OCI-LY1 (cell line): ENCODE data around the gene PLEKHD1.

Source experiments
- H2AFZ ChIP-seq: fragments of 200-600 bp; sonication (generic), shearing (Covaris generic); 2 replicates; pipeline ENCODE4 v1.6.0; 2014; ENCODE audit warnings: antibody characterized with exemption, mild to moderate bottlenecking, low read length
- H3F3A ChIP-seq: fragments of 200-600 bp; sonication (generic), shearing (Covaris generic); 2 replicates; pipeline ENCODE4 v1.6.0; 2014; ENCODE audit warnings: mild to moderate bottlenecking, antibody characterized with exemption, low read length, moderate library complexity; ENCODE audit not compliant: insufficient read depth
- H3K27ac ChIP-seq: fragments of 200-600 bp; sonication (generic); 2 replicates; pipeline ENCODE4 v1.5.1; 2014; ENCODE audit warnings: low read length, mixed run types, mild to moderate bottlenecking, low read depth; ENCODE audit not compliant: poor library complexity, severe bottlenecking
- H3K27me3 ChIP-seq: fragments of 200-600 bp; sonication (generic); 2 replicates; pipeline ENCODE4 v1.6.0; 2014; ENCODE audit warnings: antibody characterized with exemption, mild to moderate bottlenecking, low read length, moderate library complexity; ENCODE audit not compliant: insufficient read depth
- H3K36me3 ChIP-seq: fragments of 200-600 bp; sonication (generic); 2 replicates; pipeline ENCODE4 v1.6.1; 2014; ENCODE audit warnings: mild to moderate bottlenecking, antibody characterized with exemption, low read length, moderate library complexity, mixed read lengths; ENCODE audit not compliant: insufficient read depth
- H3K4me1 ChIP-seq: fragments of 200-600 bp; sonication (generic); 2 replicates; pipeline ENCODE4 v1.5.1; 2014; ENCODE audit warnings: mild to moderate bottlenecking, low read length, moderate library complexity; ENCODE audit not compliant: insufficient read depth, severe bottlenecking
- H3K4me2 ChIP-seq: fragments of 200-600 bp; sonication (generic), shearing (Covaris generic); 2 replicates; pipeline ENCODE4 v1.6.1; 2014; ENCODE audit warnings: low read length
- H3K4me3 ChIP-seq: fragments of 200-600 bp; sonication (generic); 2 replicates; pipeline ENCODE4 v1.5.1; 2014; ENCODE audit warnings: low read length, low read depth, mild to moderate bottlenecking, mixed read lengths; ENCODE audit not compliant: poor library complexity, severe bottlenecking
- H3K79me2 ChIP-seq: fragments of 200-600 bp; shearing (Covaris generic); 2 replicates; pipeline ENCODE4 v1.6.1; 2016; ENCODE audit warnings: mixed run types, low read length, mixed read lengths; ENCODE audit not compliant: insufficient read depth
- H3K9ac ChIP-seq: fragments of 200-600 bp; sonication (generic), shearing (Covaris generic); 2 replicates; pipeline ENCODE4 v1.6.1; 2014; ENCODE audit warnings: mild to moderate bottlenecking, low read length, mixed read lengths
- H3K9me2 ChIP-seq: fragments of 200-600 bp; sonication (generic), shearing (Covaris generic); 2 replicates; pipeline ENCODE4 v1.6.1; 2014; ENCODE audit warnings: low read depth, mild to moderate bottlenecking, low read length, mixed read lengths
- H3K9me3 ChIP-seq: fragments of 200-600 bp; shearing (Covaris generic); 2 replicates; pipeline ENCODE4 v1.6.1; 2014; ENCODE audit warnings: low read length, mixed read lengths
- H4K20me1 ChIP-seq: fragments of 200-600 bp; sonication (generic), shearing (Covaris generic); 2 replicates; pipeline ENCODE4 v1.6.0; 2016; ENCODE audit warnings: mild to moderate bottlenecking, low read length; ENCODE audit not compliant: insufficient read depth
- CTCF ChIP-seq: fragments of 200-600 bp; sonication (generic), shearing (Covaris generic); IDR thresholded peaks from 2 replicates; pipeline ENCODE4 v1.5.1; 2017; ENCODE audit warnings: mild to moderate bottlenecking, antibody characterized with exemption, low read length, moderate library complexity, mixed read lengths
- EZH2 ChIP-seq: fragments of 200-600 bp; sonication (generic), shearing (Covaris generic); IDR thresholded peaks from 2 replicates; pipeline ENCODE4 v1.8.0; 2017; ENCODE audit warnings: borderline replicate concordance, mixed run types, mild to moderate bottlenecking, antibody characterized with exemption, low read length, moderate library complexity, mixed read lengths

Gene PLEKHD1

GRCh38 chr14:69471916-69472315, 12.6 kb upstream of the PLEKHD1 start:
- Histone ChIP-seq H3K79me2 (no peaks in the 10 kb centered on the region), H3K9me3 (no peaks in the 10 kb centered on the region), H2AFZ (no peak overlapping the region), H3F3A (no peaks in the 10 kb centered on the region), H3K4me1 (no peaks in the 10 kb centered on the region), H4K20me1 (no peaks in the 10 kb centered on the region), H3K9me2 (no peaks in the 10 kb centered on the region), H3K36me3 (no peaks in the 10 kb centered on the region), H3K27me3 (no peaks in the 10 kb centered on the region), H3K4me2 (no peak overlapping the region), H3K27ac (no peak overlapping the region), H3K4me3 (no peak overlapping the region), H3K9ac (no peak overlapping the region)
- no peak for TF ChIP-seq EZH2
- TF ChIP-seq CTCF, result no peak

- H2AFZ ChIP-seq, result no peak overlapping the region
- no peaks in the 10 kb centered on the region for H3F3A ChIP-seq
- no peaks in the 10 kb centered on the region for H3K36me3 ChIP-seq
- H3K27me3 ChIP-seq, result no peaks in the 10 kb centered on the region
- no peaks in the 10 kb centered on the region for H3K9me3 ChIP-seq
- H4K20me1 ChIP-seq, result no peaks in the 10 kb centered on the region
- no peaks in the 10 kb centered on the region for H3K9me2 ChIP-seq
- H3K4me2 ChIP-seq, result no peak overlapping the region
- TF ChIP-seq CTCF (no peak), EZH2 (no peak)
- no peak overlapping the region for H3K27ac ChIP-seq
- no peaks in the 10 kb centered on the region for H3K4me1 ChIP-seq
- no peak overlapping the region for H3K4me3 ChIP-seq
- H3K79me2 ChIP-seq, result no peaks in the 10 kb centered on the region
- H3K9ac ChIP-seq, result no peak overlapping the region
Measured at GRCh38 chr14:69473260-69473659, 11.3 kb upstream of the PLEKHD1 start.

GRCh38 chr14:69473946-69474345, 10.6 kb upstream of the PLEKHD1 start:
- TF ChIP-seq CTCF, result no peak
- no peak for TF ChIP-seq EZH2
- Histone ChIP-seq H3K79me2 (no peaks in the 10 kb centered on the region), H2AFZ (no peak overlapping the region), H4K20me1 (no peaks in the 10 kb centered on the region), H3K4me2 (no peak overlapping the region), H3K4me3 (no peak overlapping the region), H3K27ac (no peak overlapping the region), H3F3A (no peaks in the 10 kb centered on the region), H3K36me3 (no peaks in the 10 kb centered on the region), H3K27me3 (no peaks in the 10 kb centered on the region), H3K4me1 (no peaks in the 10 kb centered on the region), H3K9ac (no peak overlapping the region), H3K9me2 (no peaks in the 10 kb centered on the region), H3K9me3 (no peaks in the 10 kb centered on the region)
